HepG2 (cell line): ENCODE results near the gene MESD. TPM values are rescaled to one million over a fixed set of nuclear protein-coding genes. Genes with fewer than 3 reads are reported as not detected.

Source experiments
- ATF1 ChIP-seq: IDR thresholded peaks from 2 replicates; pipeline ENCODE4 v1.6.1; 2016; ENCODE audit warnings: mild to moderate bottlenecking, control low read depth
- CCDC6 ChIP-seq: sonication (generic); formaldehyde crosslinking; IDR thresholded peaks from 2 replicates; pipeline ENCODE4 v1.8.1; 2022; ENCODE audit warnings: mild to moderate bottlenecking, missing genetic modification reagents, moderate library complexity
- CENPT ChIP-seq: sonication (generic); formaldehyde crosslinking; IDR thresholded peaks from 2 replicates; pipeline ENCODE4 v1.8.0; 2022; ENCODE audit warnings: low read depth, mild to moderate bottlenecking, moderate library complexity, missing genetic modification reagents
- CHD2 ChIP-seq: IDR thresholded peaks from 2 replicates; pipeline ENCODE4 v1.6.1; 2011; ENCODE audit warnings: low read depth, low read length, improper control_type of control experiment
- FOXA3 ChIP-seq: IDR thresholded peaks from 2 replicates; pipeline ENCODE4 v1.6.1; 2016; ENCODE audit warnings: missing genetic modification reagents, missing compliant biosample characterization
- GLMP ChIP-seq: sonication (generic); formaldehyde crosslinking; IDR thresholded peaks from 2 replicates; pipeline ENCODE4 v1.9.0; 2021; ENCODE audit warnings: missing genetic modification reagents, mild to moderate bottlenecking, borderline replicate concordance
- MAX ChIP-seq: IDR thresholded peaks from 2 replicates; pipeline ENCODE4 v1.6.1; 2012; ENCODE audit warnings: inconsistent platforms
- MED1 ChIP-seq: sonication (generic); formaldehyde crosslinking; IDR thresholded peaks from 2 replicates; pipeline ENCODE4 v1.4.0; 2020; ENCODE audit warnings: missing genetic modification reagents
- NBN ChIP-seq: fragments of 450-650 bp; conservative IDR thresholded peaks from 2 replicates; pipeline ENCODE4 v1.6.1; 2017
- NCOA1 ChIP-seq: sonication (generic); formaldehyde crosslinking; IDR thresholded peaks from 2 replicates; pipeline ENCODE4 v1.9.0; 2021; ENCODE audit warnings: missing genetic modification reagents
- NFKB2 ChIP-seq: sonication (generic); formaldehyde crosslinking; IDR thresholded peaks from 2 replicates; pipeline ENCODE4 v1.4.0; 2020; ENCODE audit warnings: missing genetic modification reagents, borderline replicate concordance
- POLR2A ChIP-seq, 2 experiments: IDR thresholded peaks; 2 replicates each; pipeline ENCODE4 v1.6.1; 2011; ENCODE audit warnings: low read depth in 2 of 2, low read length in 2 of 2, mild to moderate bottlenecking in 1 of 2, moderate library complexity in 1 of 2; ENCODE audit not compliant: insufficient read depth in 1 of 2
- PRDM15 ChIP-seq: sonication (generic); formaldehyde crosslinking; IDR thresholded peaks from 2 replicates; pipeline ENCODE4 v1.4.0; 2020; ENCODE audit warnings: missing genetic modification reagents
- SMC3 ChIP-seq: IDR thresholded peaks from 2 replicates; pipeline ENCODE4 v1.6.1; 2011; ENCODE audit warnings: low read length, improper control_type of control experiment
- SRF ChIP-seq: IDR thresholded peaks from 2 replicates; pipeline ENCODE4 v1.6.1; 2011; ENCODE audit warnings: mild to moderate bottlenecking, low read depth, low read length, moderate library complexity
- TEAD2 ChIP-seq: sonication (generic); formaldehyde crosslinking; IDR thresholded peaks from 2 replicates; pipeline ENCODE4 v1.9.0; 2021; ENCODE audit warnings: missing genetic modification reagents
- THAP8 ChIP-seq: sonication (generic); formaldehyde crosslinking; IDR thresholded peaks from 2 replicates; pipeline ENCODE4 v1.5.1; 2020; ENCODE audit warnings: missing genetic modification reagents, mild to moderate bottlenecking, borderline replicate concordance
- ZNF160 ChIP-seq: sonication (generic); formaldehyde crosslinking; IDR thresholded peaks from 2 replicates; pipeline ENCODE4 v1.8.0; 2022; ENCODE audit warnings: mild to moderate bottlenecking, inconsistent platforms, missing genetic modification reagents
- ZNF512 ChIP-seq: sonication (generic); formaldehyde crosslinking; IDR thresholded peaks from 2 replicates; pipeline ENCODE4 v1.4.0; 2020; ENCODE audit warnings: mild to moderate bottlenecking, missing genetic modification reagents
- ZNF574 ChIP-seq: sonication (generic); formaldehyde crosslinking; IDR thresholded peaks from 2 replicates; pipeline ENCODE4 v1.4.0; 2020; ENCODE audit warnings: missing genetic modification reagents
- ZNF614 ChIP-seq: IDR thresholded peaks from 2 replicates; pipeline ENCODE4 v1.6.1; 2018; ENCODE audit warnings: missing biosample characterization, missing genetic modification reagents, inconsistent platforms, borderline replicate concordance
- polyA plus RNA-seq, 8 experiments: library from polyadenylated mRNA; depleted of rRNA in 3 of 8; stranded (reverse) in 7 of 8; unstranded in 1 of 8; fragments of >200 nt; fragmentation: Illumina TruSeq in 4 of 8; extraction: Trizol in 4 of 8; gene quantifications; 2 replicates each; pipeline versions ENCODE4 v1.2.1 to v1.2.3, GENCODE V29; 2011 to 2016; ENCODE audit warnings: low read depth in 4 of 8, missing spikeins in 1 of 8, mixed read lengths in 1 of 8; ENCODE audit not compliant: insufficient read depth in 1 of 8
- total RNA-seq, 5 experiments: library from RNA; depleted of rRNA; stranded (reverse); fragments of >200 nt; fragmentation: Illumina TruSeq; extraction: Trizol; gene quantifications; 2 replicates each; pipeline ENCODE4 v1.2.3, GENCODE V29; 2016; ENCODE audit warnings: low read depth in 1 of 5

Gene MESD
- total and polyA plus RNA-seq, 2 of the 13 experiments (the other 11 are each of a cell fraction or from before 2014, with no cell fraction given): 18.0 to 46.2 TPM

GRCh38 chr15:81000144-81000623 lies 10.6 kb upstream of the MESD start (continued):
- TF ChIP-seq PRDM15 (CRISPR knock-in tag): 0 out of 2 replicates have a peak, but pooled peaks have one; percentile 17
- TF ChIP-seq NCOA1: no peak
- no peak for TF ChIP-seq CCDC6 (CRISPR knock-in tag)
- TF ChIP-seq SMC3: no peak
- TF ChIP-seq MED1 (CRISPR knock-in tag): 0 out of 2 replicates have a peak, but pooled peaks have one; percentile 14
- no peak for TF ChIP-seq TEAD2 (CRISPR knock-in tag)
- TF ChIP-seq GLMP (CRISPR knock-in tag): no peak
- TF ChIP-seq ZNF614 (CRISPR knock-in tag): no peak
- TF ChIP-seq CHD2: no peak
- TF ChIP-seq CENPT (CRISPR knock-in tag): no peak
- no peak for TF ChIP-seq NBN
- TF ChIP-seq THAP8 (CRISPR knock-in tag): peak; percentile 11; the same call in 1 of the 2 replicates
- no peak for TF ChIP-seq ZNF574 (CRISPR knock-in tag)
- 0 out of 2 replicates have a peak, but pooled peaks have one; percentile 22 for TF ChIP-seq ZNF160
- TF ChIP-seq POLR2A (IDR thresholded peaks at IDR 0.05; ENCODE audit: insufficient read depth in 1 of 2, low read depth in 2 of 2, low read length in 2 of 2): no peak
- no peak for TF ChIP-seq MAX
- no peak for TF ChIP-seq FOXA3 (CRISPR knock-in tag)
- no peak for TF ChIP-seq NFKB2 (CRISPR knock-in tag)
- no peak for TF ChIP-seq SRF
- TF ChIP-seq ATF1 (CRISPR knock-in tag): no peak
- TF ChIP-seq ZNF512: no peak
